H1 (cell line): ENCODE data around the gene BAIAP2. TPM values are rescaled to one million over a fixed set of nuclear protein-coding genes. Genes with fewer than 3 reads are reported as not detected.

Experiments used
- CTCF ChIA-PET: fragments of 300-600 bp; sonication (Branson Sonifier 250); formaldehyde crosslinking; loops from one replicate; lab custom pipeline; 2021; ENCODE audit not compliant: partially characterized antibody; lab: Charles Lee
- POLR2A ChIA-PET: fragments of 300-600 bp; sonication (Branson Sonifier 250); formaldehyde crosslinking; loops from one replicate; lab custom pipeline; 2021; ENCODE audit warnings: inconsistent platforms; ENCODE audit not compliant: partially characterized antibody; lab: Charles Lee
- DNase-seq, 2 experiments: peaks; one replicate each; pipeline versions ENCODE4 v3.0.0 to v3.0.0-alpha.2; 2010 to 2022; ENCODE audit warnings: low spot score in 2 of 2, low read depth in 1 of 2, mixed read lengths in 1 of 2
- FAIRE-seq: peaks from 2 replicates; lab custom pipeline; 2011; peaks lifted over from hg19 to GRCh38; lab: Jason Lieb, UNC
- H2AFZ ChIP-seq: 2 replicates; pipeline ENCODE4 v1.8.1; 2012; ENCODE audit warnings: low read length, inconsistent platforms
- H2AK5ac ChIP-seq: 2 replicates; pipeline ENCODE4 v1.6.1; 2013; ENCODE audit warnings: low read depth, low read length
- H2BK120ac ChIP-seq: replicated peaks from 2 replicates; pipeline ENCODE3; 2013; ENCODE audit warnings: low read depth, low read length, inconsistent platforms
- H2BK12ac ChIP-seq: 2 replicates; pipeline ENCODE4 v1.6.1; 2013; ENCODE audit warnings: low read depth, low read length
- H2BK15ac ChIP-seq: 2 replicates; pipeline ENCODE4 v1.6.1; 2013; ENCODE audit warnings: low read length
- H2BK20ac ChIP-seq: 2 replicates; pipeline ENCODE4 v1.6.1; 2013; ENCODE audit warnings: low read length
- H2BK5ac ChIP-seq: 2 replicates; pipeline ENCODE4 v1.6.1; 2013; ENCODE audit warnings: low read depth, low read length
- H3K14ac ChIP-seq: 2 replicates; pipeline ENCODE4 v1.6.1; 2013; ENCODE audit warnings: inconsistent platforms; ENCODE audit not compliant: insufficient read length
- H3K18ac ChIP-seq: 2 replicates; pipeline ENCODE4 v1.6.1; 2013; ENCODE audit warnings: low read length; ENCODE audit errors: extremely low read depth
- H3K23ac ChIP-seq: 2 replicates; pipeline ENCODE4 v1.6.1; 2013; ENCODE audit warnings: inconsistent platforms; ENCODE audit not compliant: insufficient read length
- H3K23me2 ChIP-seq: 2 replicates; pipeline ENCODE4 v1.6.1; 2013; ENCODE audit warnings: low read depth, low read length
- H3K27ac ChIP-seq: 2 replicates; pipeline ENCODE4 v1.6.1; 2011; ENCODE audit warnings: low read depth, low read length, inconsistent platforms
- H3K27me3 ChIP-seq, 4 experiments: replicated peaks in 1 of 4; 1 replicate in 1 of 4; 2 replicates in 3 of 4; pipeline versions ENCODE4 v1.6.1 to v1.8.1; 2011 to 2013; ENCODE audit warnings: low read length in 3 of 4, mild to moderate bottlenecking in 3 of 4, inconsistent platforms in 2 of 4, mixed read lengths in 2 of 4, moderate library complexity in 1 of 4; ENCODE audit not compliant: control insufficient read depth in 3 of 4, insufficient read depth in 3 of 4; ENCODE audit errors: extremely low read depth in 1 of 4
- H3K36me3 ChIP-seq, 4 experiments: 2 replicates each; pipeline versions ENCODE4 v1.6.1 to v1.8.1; 2011 to 2013; ENCODE audit warnings: mild to moderate bottlenecking in 4 of 4, low read length in 3 of 4, moderate library complexity in 2 of 4, control low read depth in 1 of 4, inconsistent platforms in 1 of 4; ENCODE audit not compliant: insufficient read depth in 4 of 4, control insufficient read depth in 2 of 4
- H3K4ac ChIP-seq: replicated peaks from 2 replicates; pipeline ENCODE3; 2013; ENCODE audit warnings: low read length, low read depth, mixed read lengths, inconsistent platforms; ENCODE audit not compliant: insufficient read length
- H3K4me1 ChIP-seq, 4 experiments: replicated peaks in 1 of 4; 1 replicate in 1 of 4; 2 replicates in 3 of 4; pipeline versions ENCODE4 v1.6.1 to v1.8.1; 2011 to 2013; ENCODE audit warnings: low read length in 3 of 4, inconsistent platforms in 2 of 4, mixed read lengths in 1 of 4; ENCODE audit not compliant: insufficient read depth in 4 of 4, control insufficient read depth in 3 of 4
- H3K4me2 ChIP-seq, 2 experiments: 2 replicates each; pipeline versions ENCODE4 v1.6.1 to v1.8.1; 2011 to 2013; ENCODE audit warnings: low read depth in 2 of 2, low read length in 2 of 2, control low read depth in 1 of 2, inconsistent platforms in 1 of 2, mild to moderate bottlenecking in 1 of 2; ENCODE audit not compliant: insufficient read depth in 1 of 2
- H3K4me3 ChIP-seq, 4 experiments: fragments of 200-600, 300-600 bp in 1 of 4; sonication (generic), shearing (Covaris generic), sonication (Bioruptor Twin) in 1 of 4; 2 replicates each; pipeline versions ENCODE4 v1.5.1 to v1.8.1; 2011 to 2016; ENCODE audit warnings: low read length in 4 of 4, low read depth in 3 of 4, control low read depth in 2 of 4, inconsistent platforms in 2 of 4, mild to moderate bottlenecking in 2 of 4, mixed read lengths in 1 of 4, moderate library complexity in 1 of 4; ENCODE audit not compliant: insufficient read depth in 2 of 4; ENCODE audit errors: extremely low read depth in 1 of 4
- H3K56ac ChIP-seq: replicated peaks from 2 replicates; pipeline ENCODE3; 2013; ENCODE audit warnings: low read depth, mild to moderate bottlenecking, mixed read lengths, low read length, inconsistent platforms; ENCODE audit not compliant: insufficient read length
- H3K79me1 ChIP-seq: 2 replicates; pipeline ENCODE4 v1.6.1; 2013; ENCODE audit warnings: low read depth, low read length, control low read depth
- H3K79me2 ChIP-seq, 2 experiments: 2 replicates each; pipeline versions ENCODE4 v1.6.1 to v1.8.1; 2012 to 2013; ENCODE audit warnings: low read length in 2 of 2, mild to moderate bottlenecking in 2 of 2, inconsistent platforms in 1 of 2; ENCODE audit not compliant: insufficient read depth in 2 of 2, control insufficient read depth in 1 of 2
- H3K9ac ChIP-seq, 4 experiments: replicated peaks in 1 of 4; 1 replicate in 1 of 4; 2 replicates in 3 of 4; pipeline versions ENCODE4 v1.6.1 to v1.8.1; 2011 to 2013; ENCODE audit warnings: low read depth in 3 of 4, low read length in 3 of 4, control low read depth in 2 of 4, mild to moderate bottlenecking in 2 of 4, moderate library complexity in 2 of 4, inconsistent platforms in 1 of 4; ENCODE audit errors: extremely low read depth in 1 of 4
- H3K9me3 ChIP-seq, 2 experiments: 2 replicates each; pipeline versions ENCODE4 v1.6.1 to v1.8.1; 2012 to 2013; ENCODE audit warnings: mild to moderate bottlenecking in 2 of 2, moderate library complexity in 2 of 2, control low read depth in 1 of 2, inconsistent platforms in 1 of 2, low read depth in 1 of 2, low read length in 1 of 2, mixed read lengths in 1 of 2; ENCODE audit not compliant: insufficient read depth in 2 of 2
- H4K20me1 ChIP-seq, 2 experiments: replicated peaks in 1 of 2; 2 replicates each; pipeline versions ENCODE3 to v1.8.1; 2011 to 2013; ENCODE audit warnings: inconsistent platforms in 2 of 2, low read length in 2 of 2, mild to moderate bottlenecking in 1 of 2; ENCODE audit not compliant: insufficient read depth in 2 of 2, control insufficient read depth in 1 of 2
- H4K5ac ChIP-seq: 2 replicates; pipeline ENCODE4 v1.6.1; 2013; ENCODE audit warnings: low read length, low read depth, mixed read lengths, inconsistent platforms; ENCODE audit not compliant: insufficient read length
- H4K8ac ChIP-seq: 2 replicates; pipeline ENCODE4 v1.8.0; 2013; ENCODE audit warnings: mild to moderate bottlenecking, moderate library complexity, low read length, inconsistent platforms; ENCODE audit not compliant: insufficient read depth; ENCODE audit errors: extremely low read depth
- H4K91ac ChIP-seq: replicated peaks from 2 replicates; pipeline ENCODE3; 2013; ENCODE audit warnings: low read length, mixed read lengths, inconsistent platforms; ENCODE audit not compliant: insufficient read length
- BRCA1 ChIP-seq: IDR thresholded peaks from 2 replicates; pipeline ENCODE4 v1.6.1; 2012; ENCODE audit warnings: low read depth, low read length, improper control_type of control experiment
- CBX8 ChIP-seq: fragments of 300-800, 300-1000 bp; sonication (generic); IDR thresholded peaks from 2 replicates; pipeline ENCODE4 v1.7.1; 2016; ENCODE audit warnings: low read depth, low read length, borderline replicate concordance
- CREB1 ChIP-seq: IDR thresholded peaks from 2 replicates; pipeline ENCODE4 v1.6.1; 2012; ENCODE audit warnings: inconsistent platforms
- KDM4A ChIP-seq: IDR thresholded peaks from one replicate; pipeline ENCODE4 v1.7.1; 2012; ENCODE audit warnings: low read depth, mild to moderate bottlenecking, moderate library complexity, low read length, inconsistent platforms; ENCODE audit not compliant: severe bottlenecking
- POLR2A ChIP-seq, 2 experiments: IDR thresholded peaks; 1 replicate in 1 of 2; 2 replicates in 1 of 2; pipeline ENCODE4 v1.6.1; 2011; ENCODE audit warnings: low read depth in 2 of 2, low read length in 2 of 2, mild to moderate bottlenecking in 2 of 2; ENCODE audit errors: control extremely low read depth in 1 of 2
- POLR2AphosphoS5 ChIP-seq: IDR thresholded peaks from 2 replicates; pipeline ENCODE4 v1.6.1; 2011; ENCODE audit warnings: low read depth, low read length
- RAD21 ChIP-seq, 2 experiments: IDR thresholded peaks in 1 of 2; conservative IDR thresholded peaks in 1 of 2; 2 replicates each; pipeline ENCODE4 v1.6.1; 2011; ENCODE audit warnings: low read depth in 2 of 2, low read length in 2 of 2, improper control_type of control experiment in 1 of 2, inconsistent platforms in 1 of 2, mild to moderate bottlenecking in 1 of 2, moderate library complexity in 1 of 2
- RBBP5 ChIP-seq: IDR thresholded peaks from 2 replicates; pipeline ENCODE4 v1.7.1; 2012; ENCODE audit warnings: low read depth, mild to moderate bottlenecking, inconsistent platforms, low read length, moderate library complexity, borderline replicate concordance
- SIN3A ChIP-seq, 2 experiments: IDR thresholded peaks in 1 of 2; conservative IDR thresholded peaks in 1 of 2; 2 replicates each; pipeline ENCODE4 v1.6.1; 2011 to 2012; ENCODE audit warnings: low read length in 2 of 2, improper control_type of control experiment in 1 of 2, low read depth in 1 of 2, mild to moderate bottlenecking in 1 of 2
- SP1 ChIP-seq: IDR thresholded peaks from 2 replicates; pipeline ENCODE4 v1.6.1; 2011; ENCODE audit warnings: low read depth, low read length
- WGBS, 2 experiments: shearing (Covaris generic) in 1 of 2; methylation state at CpG; one replicate each; pipeline versions ENCODE4 v1.1.6 to v1.1.7; 2013 to 2015; ENCODE audit warnings: low lambda C conversion rate in 2 of 2, mixed read lengths in 2 of 2, inconsistent platforms in 1 of 2, low coverage in 1 of 2, missing lambda C conversion rate in 1 of 2; ENCODE audit not compliant: insufficient replicate concordance in 2 of 2, insufficient coverage in 1 of 2, insufficient read length in 1 of 2; ENCODE audit errors: extremely low coverage in 1 of 2, missing lambda C conversion rate in 1 of 2; 5-methylcytosine and 5-hydroxymethylcytosine counted together
- polyA plus RNA-seq, 7 experiments: library from polyadenylated mRNA; depleted of rRNA in 3 of 7; stranded (reverse) in 5 of 7; unstranded in 2 of 7; fragments of >200 nt in 5 of 7; fragments of 200-250 nt in 2 of 7; gene quantifications; 1 replicate in 5 of 7; 2 replicates in 1 of 7; 4 replicates in 1 of 7; pipeline versions ENCODE4 v1.2.1 to v1.2.3, GENCODE V29; 2011 to 2013; ENCODE audit warnings: missing spikeins in 2 of 7, mixed read lengths in 2 of 7
- total RNA-seq: library from RNA; stranded (reverse); fragmentation: NEBNext Ultra II Directional; extraction: Animal tissue kit (Norgen Biotek cat#: 25700); gene quantifications from 2 replicates; pipeline ENCODE4 v1.2.1, GENCODE V29; 2021

BAIAP2 gene
- total and polyA plus RNA-seq, 2 of the 8 experiments (the other 6 are each of a cell fraction or from before 2014, with no cell fraction given): 10.0 to 22.8 TPM

GRCh38 chr17:81119223-81120148 lies 84.5 kb downstream of the BAIAP2 start:
- Histone ChIP-seq H3K9ac (peak overlapping the region in 2 of 4 experiments; percentile 25 to 39; a peak in 2 of 7 replicates), H3K27me3 (peaks cover 0 to 11% (median 7%) of the 10 kb centered on the region in 4 experiments; a peak in 3 of 7 replicates), H4K8ac (peak overlapping the region; percentile 92), H3K4me1 (peaks cover 0 to 16% (median 6%) of the 10 kb centered on the region in 4 experiments; a peak in 5 of 7 replicates), H4K5ac (peak overlapping the region; percentile 24), H3K9me3 (no peaks in the 10 kb centered on the region), H4K91ac (peak overlapping the region; percentile 89), H2BK120ac (no peak overlapping the region), H2BK20ac (no peak overlapping the region), H3K18ac (no peak overlapping the region), H3K4me3 (peak overlapping the region; percentile 26 to 66 (median 50)), H3K79me1 (no peaks in the 10 kb centered on the region; the same call in none of the 2 replicates), H3K23me2 (peaks cover 3% of the 10 kb centered on the region; the same call in 1 of the 2 replicates), H2BK12ac (peak overlapping the region; percentile 68; the same call in 1 of the 2 replicates), H3K23ac (no peak overlapping the region), H3K4ac (no peak overlapping the region), H3K36me3 (no peaks in the 10 kb centered on the region), H3K56ac (no peak overlapping the region), H3K79me2 (no peaks in the 10 kb centered on the region), H4K20me1 (peaks cover 0 to 1% of the 10 kb centered on the region in 2 experiments), H3K4me2 (peak overlapping the region; percentile 46 to 85), H2AK5ac (no peak overlapping the region), H2BK15ac (no peak overlapping the region), H2BK5ac (no peak overlapping the region), H3K14ac (no peak overlapping the region), H3K27ac (no peak overlapping the region), H2AFZ (no peak overlapping the region)
- POLR2A ChIA-PET: interaction anchor here (2.3 kb wide), 1 partner anchor 394 kb away, joined by 8 read pairs; the partner anchor contains the start of gene ACTG1
- 22% methylated on average over 40 of the region's 89 CpGs; no CpG with 5 or more reads in 1 of the 2 experiments for whole genome bisulfite sequencing, 2 experiments
- CTCF ChIA-PET: interaction anchor here (0.7 to 5.0 kb wide), 12 partner anchors 10 to 131 kb away, joined by 3 to 24 read pairs (median 4); no protein-coding TSS in a partner anchor
- peak; percentile 82 to 100 for DNase-seq
- FAIRE-seq: peak; percentile 87
- TF ChIP-seq BRCA1 (peak; percentile 16; the same call in 1 of the 2 replicates), SIN3A (conservative IDR thresholded peaks at IDR 0.05 in 1 of 2, IDR thresholded peaks at IDR 0.05 in 1 of 2; ENCODE audit: low read depth in 1 of 2, low read length in 2 of 2) (no peak), CBX8 (no peak), KDM4A (peak; percentile 94), CREB1 (peak; percentile 99), RAD21 (IDR thresholded peaks at IDR 0.05 in 1 of 2, conservative IDR thresholded peaks at IDR 0.05 in 1 of 2; ENCODE audit: low read depth in 2 of 2, low read length in 2 of 2) (peak; percentile 19 to 30; a peak in 2 of 4 replicates), RBBP5 (peak; percentile 51; the same call in 1 of the 2 replicates), POLR2A (IDR thresholded peaks at IDR 0.05; ENCODE audit: control extremely low read depth in 1 of 2, low read depth in 2 of 2, low read length in 2 of 2) (0 out of 3 replicates have a peak, but pooled peaks of 1 of the 2 experiments have one; percentile 22), SP1 (peak; percentile 92), POLR2AphosphoS5 (no peak)
